ENCODE measurements around the gene CCDC9B.

CCDC9B gene

DNA sequence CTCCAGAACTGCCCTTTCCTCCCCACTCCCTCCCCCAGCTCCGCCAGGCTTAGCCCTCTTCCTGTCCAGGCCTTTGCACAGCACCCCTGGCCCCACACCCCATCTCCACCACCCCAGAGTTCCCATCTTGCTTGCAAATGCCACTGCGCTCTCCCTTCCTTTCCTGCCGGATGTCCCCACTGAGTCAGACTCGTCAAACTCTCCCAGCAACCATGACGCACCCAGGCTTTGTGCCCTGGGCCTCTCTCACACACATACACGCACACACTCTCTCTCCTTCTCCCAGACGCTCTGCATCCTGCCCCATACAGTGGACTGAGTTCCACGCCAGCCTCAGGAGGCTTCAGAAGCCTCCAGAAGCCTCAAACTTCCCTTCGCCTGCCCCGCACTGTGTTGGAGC lies 2.8 kb upstream of the CCDC9B start:
- DNase-seq (ENCODE audit: low spot score): no peak
- no peak for TF ChIP-seq CTCF (IDR thresholded peaks at IDR 0.05; ENCODE audit: extremely low read depth, missing control alignments)

DNA sequence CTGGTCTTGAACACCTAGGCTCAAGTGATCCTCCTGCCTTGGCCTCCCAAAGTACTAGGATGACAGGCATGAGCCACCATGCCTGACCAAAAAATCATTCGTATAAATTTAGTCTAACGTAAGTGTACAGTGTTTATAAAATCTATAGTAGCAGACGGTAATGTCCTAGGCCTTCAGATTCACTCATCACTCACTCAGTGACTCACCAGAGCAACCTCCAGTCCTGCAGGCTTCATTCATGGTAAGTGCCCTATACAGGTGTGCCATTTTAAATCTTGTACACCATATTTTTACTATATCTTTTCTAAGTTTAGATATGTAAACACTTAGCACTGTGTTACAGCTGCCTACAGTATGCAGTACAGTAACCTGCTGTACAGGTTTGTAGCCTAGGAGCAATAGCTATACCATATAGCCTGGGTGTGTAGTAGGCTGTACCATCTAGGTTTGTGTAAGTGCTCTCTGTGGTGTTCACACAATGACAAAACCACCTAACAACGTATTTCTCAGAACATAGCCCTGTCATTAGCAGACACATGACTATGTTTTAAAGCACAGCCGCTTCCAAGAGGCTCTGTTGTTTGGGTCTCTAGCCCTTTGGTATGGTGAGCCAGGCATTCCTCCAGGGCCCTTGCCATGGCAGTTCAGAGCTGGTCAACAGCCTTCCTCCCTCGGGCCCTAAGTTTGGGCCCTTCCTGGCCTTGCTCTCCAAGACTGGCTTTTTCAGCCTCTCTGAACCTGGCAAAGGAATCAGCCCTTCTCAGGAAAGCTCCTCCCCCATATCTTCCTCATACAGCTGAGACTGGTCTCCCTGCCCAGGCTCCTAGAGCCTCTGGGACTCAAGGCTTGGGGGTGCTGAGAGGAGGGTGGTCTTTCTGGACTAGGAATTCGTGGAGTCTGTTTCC lies 1.9 kb upstream of the CCDC9B start:
- no peak for DNase-seq (ENCODE audit: low spot score)
- no peak for TF ChIP-seq CTCF (IDR thresholded peaks at IDR 0.05; ENCODE audit: extremely low read depth, missing control alignments)

- no peak for TF ChIP-seq CTCF (IDR thresholded peaks at IDR 0.05; ENCODE audit: extremely low read depth, missing control alignments)
- no peak for DNase-seq (ENCODE audit: low spot score)
Observed at GRCh38 chr15:40340038-40340739, 550 bp downstream of the CCDC9B start.

GRCh38 chr15:40339621-40339945 lies 1.2 kb downstream of the CCDC9B start:
- no peak for DNase-seq (ENCODE audit: low spot score)
- TF ChIP-seq CTCF (IDR thresholded peaks at IDR 0.05; ENCODE audit: extremely low read depth, missing control alignments): no peak

DNA sequence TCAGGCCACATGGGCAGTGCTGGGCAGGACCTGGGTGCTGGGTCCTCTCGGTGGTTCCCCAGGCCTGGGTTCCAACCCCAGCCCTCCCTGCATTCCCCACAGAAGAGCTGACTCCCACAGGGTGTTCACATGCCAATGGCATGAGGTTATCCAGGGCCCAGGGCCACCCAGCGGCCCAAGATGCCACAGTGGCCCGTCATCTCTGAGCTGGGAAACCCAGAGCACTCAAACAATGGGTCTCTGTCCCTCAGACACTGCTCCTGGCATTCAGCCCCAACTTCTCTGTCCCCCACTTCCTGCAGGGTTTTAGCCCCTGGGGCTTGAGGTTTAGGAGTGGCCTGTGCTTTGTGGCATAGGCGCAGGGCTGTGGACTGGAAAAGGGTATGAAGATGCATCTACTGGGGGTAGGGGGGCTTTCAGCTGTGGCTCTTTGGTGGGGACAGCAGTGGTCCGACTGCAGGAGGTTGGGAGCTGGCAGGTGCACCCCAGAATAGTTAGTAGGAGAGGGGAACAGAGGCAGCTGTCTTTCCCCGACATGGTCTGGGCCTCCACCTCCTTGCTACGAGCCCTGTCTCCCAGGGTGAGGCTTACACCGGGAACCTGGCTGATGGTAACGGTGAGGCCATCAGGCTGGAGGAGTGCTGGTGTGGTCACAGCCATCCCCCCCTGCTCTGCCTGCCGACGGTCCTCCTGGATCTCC lies 1.7 kb downstream of the CCDC9B start:
- DNase-seq (ENCODE audit: low spot score): no peak

DNA sequence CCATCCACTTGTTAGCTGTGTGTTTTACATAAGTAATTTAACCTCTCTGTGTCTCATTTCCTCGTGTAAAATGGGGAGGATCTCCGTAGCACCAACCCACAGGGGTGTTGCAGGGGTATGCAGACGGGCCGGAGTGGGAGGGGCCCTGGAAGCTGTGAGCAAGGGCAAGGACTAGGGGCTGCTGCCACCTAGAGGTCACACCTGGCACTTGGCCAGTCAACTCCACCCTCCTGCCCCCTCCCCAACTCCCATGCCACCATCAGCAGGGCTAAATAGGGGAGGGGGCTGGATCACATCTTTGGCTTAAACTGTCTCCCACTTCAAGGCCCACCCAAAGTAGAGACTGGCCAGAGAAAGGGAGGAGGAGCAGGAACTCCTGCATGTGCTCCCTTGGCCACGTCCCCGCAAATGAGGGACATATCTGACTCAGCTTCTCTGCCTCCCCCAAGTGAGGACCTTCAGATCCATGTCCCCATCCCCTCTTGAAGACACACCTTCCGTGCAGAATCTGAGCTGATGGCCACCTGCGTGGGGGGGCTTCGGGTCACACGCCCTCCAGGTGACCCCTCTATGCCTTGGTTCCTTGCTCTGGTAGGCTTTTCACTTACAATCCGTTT lies 2.6 kb downstream of the CCDC9B start:
- TF ChIP-seq CTCF (IDR thresholded peaks at IDR 0.05; ENCODE audit: extremely low read depth, missing control alignments): peak; percentile 77
- peak; percentile 92 for DNase-seq (ENCODE audit: low spot score)

More for the DNA sequence above, 1.7 kb downstream of the CCDC9B start:
- no peak for TF ChIP-seq CTCF (IDR thresholded peaks at IDR 0.05; ENCODE audit: extremely low read depth, missing control alignments)
